HuH-7.5 (cell line): Measurements from ENCODE around the gene ATP6V1F.

Source experiments
- DNase-seq: peaks from one replicate; pipeline ENCODE4 v3.0.0; 2011; ENCODE audit warnings: low spot score

The ATP6V1F gene

DNA sequence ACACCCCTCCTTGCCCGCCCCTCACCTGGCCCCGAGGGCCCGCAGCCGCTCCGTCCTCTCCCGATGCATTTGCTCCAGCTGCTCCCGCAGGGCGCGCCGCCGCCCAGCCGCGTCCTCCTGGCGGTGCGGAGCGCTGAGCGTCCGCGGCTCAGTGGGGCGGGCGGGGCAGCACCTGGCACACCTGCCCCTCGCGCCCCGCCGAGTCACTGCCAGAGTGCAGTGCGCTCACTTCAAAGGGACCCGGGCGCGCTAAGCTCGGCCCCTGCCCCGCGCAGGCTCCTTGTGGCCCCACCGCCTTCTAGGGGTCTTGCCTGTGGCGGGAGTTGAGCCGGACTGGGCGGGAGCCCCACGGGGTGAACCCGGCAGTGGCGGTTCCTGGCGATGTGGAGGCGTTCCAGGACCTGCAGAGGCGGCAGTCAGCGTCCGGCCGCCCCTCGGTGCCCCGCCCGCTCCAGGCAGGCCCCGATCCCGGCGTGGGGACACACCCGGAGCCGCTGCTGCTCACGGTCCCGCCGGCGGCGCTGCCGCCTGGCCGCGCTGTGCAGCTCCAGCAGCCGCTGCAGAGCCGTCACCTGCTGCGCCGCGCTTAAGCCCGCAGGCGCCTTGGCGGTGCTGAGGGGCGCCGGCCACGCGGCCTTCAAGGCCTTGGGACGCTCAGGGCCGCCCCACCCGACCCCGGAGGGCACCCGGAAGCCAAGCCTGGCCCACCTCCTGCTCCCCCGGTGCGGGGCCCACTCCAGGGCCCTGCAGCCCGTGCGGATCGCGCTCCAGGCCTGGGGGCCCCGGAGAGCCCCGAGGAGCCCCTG is 6.7 kb downstream of the ATP6V1F start:
- DNase-seq: peak; percentile 73

DNA sequence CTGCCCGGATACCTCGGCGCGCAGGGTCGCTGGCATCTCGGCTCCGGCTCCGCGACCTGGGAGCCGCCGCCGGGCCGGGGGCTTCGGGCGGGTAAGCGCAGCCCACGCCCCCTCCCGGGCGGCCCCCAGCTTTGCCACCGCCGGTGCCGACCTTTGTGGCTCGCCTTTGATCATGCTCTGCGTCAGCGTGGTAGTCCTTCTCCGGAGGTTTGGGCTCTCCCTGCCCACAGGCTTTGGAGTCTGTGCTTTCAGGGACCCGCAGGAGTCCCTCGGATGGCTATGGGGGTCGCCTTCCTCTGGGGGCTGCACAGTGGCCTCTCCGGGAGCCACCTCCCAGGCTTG is 7.3 kb downstream of the ATP6V1F start:
- DNase-seq: no peak

GRCh38 chr7:128871050-128871449 is 8.4 kb downstream of the ATP6V1F start:
- no peak for DNase-seq

DNA sequence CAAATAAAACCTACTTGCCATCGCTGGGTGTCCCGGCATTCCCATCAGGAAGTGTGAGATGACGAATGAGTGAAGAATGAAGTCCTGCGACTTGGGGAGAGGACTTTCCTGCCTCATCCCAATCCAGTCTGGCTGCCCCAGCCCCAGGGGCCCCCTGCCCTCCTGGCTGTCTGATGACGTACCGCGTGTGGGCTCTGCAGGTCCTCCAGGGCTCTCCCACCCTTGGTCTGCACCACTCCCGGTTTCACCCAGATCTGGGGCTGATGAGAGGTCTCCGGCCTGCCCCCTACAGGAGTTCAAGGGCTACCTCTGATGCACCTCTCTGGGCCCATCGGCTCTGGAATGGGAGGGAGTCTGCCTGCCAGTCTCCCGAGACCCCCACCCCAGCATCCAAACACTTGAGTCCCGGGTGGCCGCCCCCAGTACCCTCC is 9.8 kb downstream of the ATP6V1F start:
- DNase-seq: no peak

GRCh38 chr7:128873234-128873633 is 10.6 kb downstream of the ATP6V1F start:
- DNase-seq: no peak

DNA sequence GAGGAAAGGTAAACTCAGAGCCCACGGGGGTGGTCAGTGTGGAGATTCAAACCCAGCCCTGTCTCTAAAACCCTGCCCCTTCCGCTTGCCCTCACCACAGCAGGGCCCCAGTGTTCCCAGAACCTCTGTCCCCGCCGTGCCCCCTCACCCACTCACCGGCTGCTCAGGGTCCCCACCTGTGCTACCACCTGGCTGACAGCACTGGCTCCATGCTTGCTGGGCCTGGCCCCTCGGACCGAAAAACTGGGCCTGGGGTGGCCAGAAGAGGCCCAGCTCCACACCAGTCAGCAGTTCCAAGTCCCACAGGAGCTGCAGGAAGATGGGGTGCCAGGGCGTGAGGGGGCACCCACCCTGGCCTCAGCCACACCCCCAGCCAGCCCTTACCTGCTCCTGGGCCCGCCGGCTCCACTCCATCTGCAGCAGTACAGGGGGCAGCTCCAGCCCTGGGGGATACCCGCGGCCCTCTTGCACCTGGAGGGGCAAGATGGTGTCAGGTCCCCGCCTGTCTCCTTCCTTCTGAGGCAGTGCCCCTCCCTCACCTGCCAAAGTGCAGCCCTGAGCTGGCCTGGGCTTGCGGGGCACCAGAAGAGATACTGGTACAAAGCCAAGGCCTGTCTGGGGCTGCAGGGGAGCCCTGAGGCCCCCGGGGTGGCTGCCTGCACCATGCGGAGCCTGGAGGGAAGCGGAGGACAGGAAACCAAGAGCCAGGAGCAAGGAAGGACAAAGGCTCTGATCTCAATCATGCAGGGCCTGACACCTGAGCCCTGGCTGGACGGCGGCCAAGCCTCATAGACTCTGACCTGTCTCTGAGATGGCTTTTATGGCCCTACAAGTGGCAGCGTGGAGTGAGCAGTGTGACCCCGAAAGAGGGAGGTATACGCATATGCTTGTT is 11.7 kb downstream of the ATP6V1F start:
- no peak for DNase-seq

DNA sequence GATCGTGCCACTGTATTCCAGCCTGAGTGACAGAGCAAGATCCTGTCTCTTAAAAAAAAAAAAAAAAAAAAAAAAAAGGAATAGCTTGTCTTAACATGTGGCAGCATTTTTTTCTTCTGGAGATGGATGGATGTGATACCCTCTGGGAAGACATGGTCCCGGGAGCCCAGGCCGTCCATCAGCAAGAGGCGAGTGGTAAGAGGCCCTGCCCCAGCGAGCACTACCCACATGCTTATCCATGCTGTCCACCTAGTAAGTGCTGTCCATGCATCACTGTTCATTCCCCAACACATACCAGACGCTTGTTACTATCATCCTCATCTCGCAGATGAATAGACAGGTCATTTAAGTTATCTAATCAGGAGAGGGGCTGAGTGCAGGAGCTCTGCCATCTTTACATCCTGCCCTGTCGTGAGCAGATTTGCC is 12.9 kb downstream of the ATP6V1F start:
- DNase-seq: no peak

DNA sequence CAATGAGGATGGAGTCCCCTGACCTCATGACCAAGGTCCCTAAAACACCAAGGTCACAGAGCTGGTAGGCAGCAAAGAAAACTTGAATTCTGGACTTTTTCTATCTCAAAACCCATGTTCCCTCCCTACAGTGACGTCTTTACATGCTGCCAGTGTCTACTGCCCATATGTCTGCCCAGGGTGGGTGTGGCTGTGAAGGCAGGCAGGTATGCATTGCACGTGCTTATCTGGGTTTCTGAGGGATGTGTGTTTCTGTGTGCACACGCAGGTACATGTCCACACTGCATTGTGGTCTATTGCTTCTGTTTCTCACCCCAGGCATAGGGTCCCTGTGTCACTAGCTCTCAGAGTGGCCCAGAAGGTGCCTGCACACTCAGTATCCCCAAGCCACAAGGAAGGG is 13.5 kb downstream of the ATP6V1F start:
- no peak for DNase-seq

DNA sequence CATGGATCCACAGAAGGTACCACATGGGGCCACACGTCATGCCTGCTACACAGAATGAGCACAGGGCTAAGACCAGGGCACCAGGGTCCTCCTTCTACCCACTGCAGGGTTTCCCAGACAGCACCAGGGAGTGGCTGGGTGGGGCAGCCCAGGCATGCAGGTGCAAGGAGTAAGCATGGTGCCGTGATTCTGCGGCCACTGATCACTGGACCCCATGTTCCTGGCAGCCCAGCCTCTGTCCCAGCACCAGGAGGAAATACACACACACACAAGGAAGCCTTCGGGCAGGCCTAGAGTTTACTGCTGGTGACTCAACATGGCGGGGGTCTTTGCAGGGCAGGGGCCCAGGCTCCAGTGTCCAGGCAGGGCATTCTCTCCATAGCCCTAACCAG is 13.9 kb downstream of the ATP6V1F start:
- no peak for DNase-seq

- DNase-seq: no peak
Observed at GRCh38 chr7:128876978-128877755, 14.5 kb downstream of the ATP6V1F start.

GRCh38 chr7:128877756-128878120 is 15.1 kb downstream of the ATP6V1F start:
- DNase-seq: no peak

DNA sequence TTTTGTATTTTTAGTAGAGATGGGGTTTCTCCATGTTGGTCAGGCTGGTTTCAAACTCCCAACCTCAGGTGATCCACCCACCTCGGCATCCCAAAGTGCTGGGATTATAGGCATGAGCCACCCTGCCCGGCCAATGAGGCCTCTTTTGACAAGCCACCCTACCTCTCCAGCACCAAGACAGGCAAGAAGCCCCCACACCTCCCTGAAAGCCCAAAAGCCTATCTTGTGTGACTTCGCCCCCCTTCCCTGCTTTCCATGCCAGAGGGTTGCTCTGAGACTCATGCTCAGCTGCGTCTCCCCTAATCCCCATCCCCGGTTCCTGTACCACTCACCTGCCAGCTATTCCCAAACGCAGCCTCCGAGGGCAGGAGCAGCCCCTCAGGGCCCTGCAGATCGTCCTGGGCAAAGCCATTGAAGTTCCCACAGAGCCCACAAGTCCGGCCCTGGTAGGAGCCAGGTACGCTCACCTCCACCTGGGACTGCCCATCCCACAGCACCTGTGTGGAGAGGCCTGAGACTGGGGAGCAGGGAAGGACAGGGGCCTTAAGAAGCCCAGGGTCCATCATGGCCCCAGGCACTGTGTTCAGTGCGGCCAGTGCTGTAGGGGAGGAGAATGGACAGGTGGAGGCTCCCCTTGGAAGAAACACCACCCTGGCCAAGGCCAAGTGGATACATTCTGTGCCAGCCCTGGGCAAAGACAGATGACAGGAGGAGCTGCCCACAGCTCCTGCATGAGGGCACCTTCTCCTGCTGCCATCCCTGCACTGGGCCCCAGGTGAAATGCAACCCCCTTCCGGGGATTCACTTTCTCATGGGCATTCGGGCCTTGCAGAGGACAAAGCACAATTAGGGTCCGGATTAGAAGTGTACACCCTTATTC is 15.8 kb downstream of the ATP6V1F start:
- no peak for DNase-seq

- DNase-seq: no peak
Observed at GRCh38 chr7:128879461-128879938, 16.8 kb downstream of the ATP6V1F start.

DNA sequence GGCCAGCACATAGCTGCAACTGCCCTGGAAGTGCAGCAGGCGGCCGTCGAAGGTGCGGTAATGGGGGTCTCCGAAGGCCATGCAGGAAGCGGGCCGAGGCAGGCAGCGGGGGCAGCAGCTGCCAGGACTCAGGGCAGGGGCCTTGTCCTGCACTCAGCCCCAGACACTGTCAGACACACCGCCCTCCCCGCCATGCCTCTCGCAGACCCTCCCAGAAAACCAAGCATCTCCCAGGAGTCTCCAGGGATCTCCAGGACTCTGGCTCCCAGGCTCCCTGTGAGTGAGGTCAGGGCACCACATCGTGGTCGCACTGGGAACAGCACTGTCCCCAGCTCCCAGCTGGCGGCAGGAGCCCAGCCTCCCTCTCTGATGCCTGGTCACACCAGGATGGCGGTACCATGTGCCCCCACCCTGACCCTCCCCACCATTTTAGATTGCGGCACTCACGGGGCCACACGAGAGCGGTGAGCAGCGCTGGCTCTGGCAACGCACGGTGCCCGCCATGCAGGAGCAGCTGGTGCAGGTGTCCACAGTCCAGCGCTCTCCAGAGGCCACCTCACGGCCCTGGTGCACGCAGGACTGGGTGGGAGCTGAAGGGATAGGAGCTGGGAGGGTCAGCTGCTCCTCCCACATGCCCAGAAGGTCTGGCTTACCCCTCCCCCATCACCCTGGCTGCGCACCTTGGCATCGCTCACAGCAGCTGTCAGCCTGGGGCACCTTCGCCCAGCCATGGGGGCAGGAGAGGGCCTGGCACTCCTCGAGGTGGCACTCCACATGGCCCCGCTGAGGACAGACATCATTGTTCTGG is 17.5 kb downstream of the ATP6V1F start:
- peak; percentile 97 for DNase-seq

GRCh38 chr7:128880791-128881457 is 18.3 kb downstream of the ATP6V1F start:
- DNase-seq: no peak

- DNase-seq: no peak
Observed at GRCh38 chr7:128881458-128882125, 18.9 kb downstream of the ATP6V1F start.

DNA sequence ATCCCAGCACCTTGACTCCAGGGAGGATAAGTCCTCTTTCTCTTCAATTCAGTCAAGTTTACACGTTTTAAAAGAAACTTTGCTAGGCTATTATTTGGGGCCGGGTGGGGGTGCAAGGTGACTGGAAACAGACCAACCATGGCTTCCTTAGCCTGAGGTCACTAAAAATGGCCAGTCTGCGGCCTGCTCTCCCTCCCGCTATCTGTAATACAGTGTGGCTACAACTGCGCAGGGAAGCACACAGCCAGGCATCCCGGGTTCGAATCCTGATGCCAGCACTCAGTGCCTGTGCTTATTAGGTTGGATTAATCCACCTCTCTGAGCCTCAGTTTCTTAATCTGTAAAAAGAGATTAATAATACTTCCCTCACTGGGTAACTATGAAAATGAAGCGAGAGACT is 19.5 kb downstream of the ATP6V1F start:
- no peak for DNase-seq

GRCh38 chr7:128883622-128884448 is 21.2 kb downstream of the ATP6V1F start:
- peak; percentile 97 for DNase-seq
